Right lobe of liver (tissue), 4 donors: Measurements from ENCODE around the gene ACE2.

Source experiments
- CTCF ChIP-seq, 4 donors: fragments of 200-600 bp in 3 of 4; fragments of 450-650 bp in 1 of 4; IDR thresholded peaks; one replicate each; pipeline versions ENCODE4 v1.5.1 to v1.8.0; 2016 to 2022; ENCODE audit warnings: antibody characterized with exemption in 4 of 4, mild to moderate bottlenecking in 2 of 4
- POLR2A ChIP-seq: fragments of 450-650 bp; IDR thresholded peaks from one replicate; pipeline ENCODE4 v1.6.1; 2017; ENCODE audit warnings: antibody characterized with exemption, mild to moderate bottlenecking
- donor health status: DM: no; HTN: no; CAD: no.
- donor health status: DM: no; HTN: no; CAD: no.
- donor health status: DM: no; HTN: yes; CAD: no.

- TF ChIP-seq CTCF (IDR thresholded peaks at IDR 0.05) (no peak), POLR2A (no peak)
These were observed 5.4 kb upstream of the ACE2 start for GRCh38 chrX:15606136-15606535.
